ENCODE data around the gene DARS2.

DNA sequence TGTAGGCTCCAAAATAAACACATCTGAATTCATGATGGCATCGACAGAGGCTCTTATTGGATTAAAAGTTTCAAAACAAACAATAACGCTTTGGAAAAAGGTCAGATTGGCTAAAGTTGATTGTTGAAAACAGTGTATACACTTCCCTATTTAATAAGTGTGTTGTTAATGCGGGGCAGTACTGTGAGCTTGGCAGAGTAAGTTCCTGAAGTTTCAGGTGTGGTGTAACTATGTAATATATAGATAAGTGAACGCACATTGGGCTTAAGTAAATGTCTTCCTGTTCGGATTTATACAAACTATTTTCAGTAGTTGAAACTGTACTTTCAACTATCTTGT lies 44.5 kb downstream of the DARS2 start:
- TF ChIP-seq, protein P1, sequence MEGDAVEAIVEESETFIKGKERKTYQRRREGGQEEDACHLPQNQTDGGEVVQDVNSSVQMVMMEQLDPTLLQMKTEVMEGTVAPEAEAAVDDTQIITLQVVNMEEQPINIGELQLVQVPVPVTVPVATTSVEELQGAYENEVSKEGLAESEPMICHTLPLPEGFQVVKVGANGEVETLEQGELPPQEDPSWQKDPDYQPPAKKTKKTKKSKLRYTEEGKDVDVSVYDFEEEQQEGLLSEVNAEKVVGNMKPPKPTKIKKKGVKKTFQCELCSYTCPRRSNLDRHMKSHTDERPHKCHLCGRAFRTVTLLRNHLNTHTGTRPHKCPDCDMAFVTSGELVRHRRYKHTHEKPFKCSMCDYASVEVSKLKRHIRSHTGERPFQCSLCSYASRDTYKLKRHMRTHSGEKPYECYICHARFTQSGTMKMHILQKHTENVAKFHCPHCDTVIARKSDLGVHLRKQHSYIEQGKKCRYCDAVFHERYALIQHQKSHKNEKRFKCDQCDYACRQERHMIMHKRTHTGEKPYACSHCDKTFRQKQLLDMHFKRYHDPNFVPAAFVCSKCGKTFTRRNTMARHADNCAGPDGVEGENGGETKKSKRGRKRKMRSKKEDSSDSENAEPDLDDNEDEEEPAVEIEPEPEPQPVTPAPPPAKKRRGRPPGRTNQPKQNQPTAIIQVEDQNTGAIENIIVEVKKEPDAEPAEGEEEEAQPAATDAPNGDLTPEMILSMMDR (conservative IDR thresholded peaks at IDR 0.05; ENCODE audit: low read depth, low read length), result no peak
- TF ChIP-seq EZH2phosphoT487 (IDR thresholded peaks at IDR 0.05; ENCODE audit: borderline replicate concordance, low read length) (no peak), EZH2 (IDR thresholded peaks at IDR 0.05; ENCODE audit: low read length, unreplicated experiment) (no peak)
